ENCODE measurements around the gene PRRT1B. TPM values are rescaled to one million over a fixed set of nuclear protein-coding genes. Genes with fewer than 3 reads are reported as not detected.

Gene PRRT1B
- total and polyA plus RNA-seq, 2 of the 4 experiments (the other 2 are of a cell fraction): not detected

- TF ChIP-seq USF2 (IDR thresholded peaks at IDR 0.05; ENCODE audit: low read depth, low read length): no peak
- peak; percentile 63; the same call in 1 of the 2 replicates for TF ChIP-seq MAZ (IDR thresholded peaks at IDR 0.05; ENCODE audit: borderline replicate concordance, low read depth, low read length)
- no peak for TF ChIP-seq MAFK (IDR thresholded peaks at IDR 0.05; ENCODE audit: low read depth, low read length)
- peak within 1 kb of the TSS; percentile 58; the same call in 1 of the 2 replicates for H3K18ac ChIP-seq (ENCODE audit: low read depth, low read length)
- H3K27me3 ChIP-seq (ENCODE audit: control insufficient read depth, insufficient read depth, low read length): peaks cover 4% of the 10 kb centered on the region
- no peak within 1 kb of the TSS for H2BK20ac ChIP-seq (ENCODE audit: low read depth, low read length)
- H4K8ac ChIP-seq (ENCODE audit: low read depth in 2 of 2, low read length in 2 of 2): peak within 1 kb of the TSS; percentile 99 to 100
- peak within 1 kb of the TSS; percentile 79 for H4K91ac ChIP-seq (ENCODE audit: insufficient read depth, low read depth, low read length)
- CTCF ChIA-PET: no interaction called here
- no peak within 1 kb of the TSS for H2BK15ac ChIP-seq (ENCODE audit: low read depth, low read length)
- H2AK5ac ChIP-seq (ENCODE audit: low read depth, low read length): peak within 1 kb of the TSS; percentile 78
- in situ Hi-C loops (cut with MboI; ENCODE audit: low sequenced_read_pairs): no loop called here
- no peak within 1 kb of the TSS for H3K56ac ChIP-seq (ENCODE audit: extremely low read depth, insufficient read depth, low read length)
- H3K4me3 ChIP-seq (ENCODE audit: insufficient read depth, low read depth, low read length): peak within 1 kb of the TSS; percentile 95
- peaks cover 12 to 20% of the 10 kb centered on the region in 2 experiments for H3K79me1 ChIP-seq (ENCODE audit: low read depth in 1 of 2, low read length in 2 of 2)
- WGBS, 2 experiments (ENCODE audit: extremely low coverage in 2 of 2, insufficient read length in 1 of 2): 16% methylated on average over 52 of the region's 103 CpGs; no CpG with 5 or more reads in 1 of the 2 experiments
- no peaks in the 10 kb centered on the region for H4K20me1 ChIP-seq (ENCODE audit: insufficient read depth, low read length)
- no peak within 1 kb of the TSS for H2BK120ac ChIP-seq (ENCODE audit: low read depth, low read length)
- peak within 1 kb of the TSS; percentile 96 for H3K14ac ChIP-seq (replicated peaks; ENCODE audit: low read depth, low read length)
- ATAC-seq (ENCODE audit: low read depth): peak; percentile 94
- peak within 1 kb of the TSS; percentile 97 for H4K5ac ChIP-seq (ENCODE audit: low read depth, low read length)
- H2BK5ac ChIP-seq (ENCODE audit: low read depth, low read length, poor library complexity, severe bottlenecking): peak within 1 kb of the TSS; percentile 82
- DNase-seq: peak; percentile 62
- H3K9ac ChIP-seq (ENCODE audit: low read depth, low read length): peak within 1 kb of the TSS; percentile 94
- intact Hi-C loops (cut with micrococcal nuclease): loop anchor here (2.0 kb wide), 1 partner anchor 216 kb away; no protein-coding TSS in a partner anchor
- H3K4me1 ChIP-seq (ENCODE audit: control insufficient read depth, insufficient read depth, low read length): peaks cover 8% of the 10 kb centered on the region
- H3K36me3 ChIP-seq (ENCODE audit: control insufficient read depth, insufficient read depth, low read length): peaks cover 25% of the 10 kb centered on the region
- peak within 1 kb of the TSS; percentile 96 for H3K4ac ChIP-seq (ENCODE audit: low read depth, low read length)
- H3K4me2 ChIP-seq (ENCODE audit: low read depth, low read length): peak within 1 kb of the TSS; percentile 98
- no peaks in the 10 kb centered on the region for H3K9me1 ChIP-seq (ENCODE audit: insufficient read depth, low read length)
- no TSS peak for BruUV-seq (replicated peaks)
- H2AK9ac ChIP-seq (replicated peaks; ENCODE audit: low read depth, low read length, poor library complexity): peak within 1 kb of the TSS; percentile 95
- POLR2A ChIA-PET (ENCODE audit: unreplicated experiment): no interaction called here
- H2AFZ ChIP-seq (replicated peaks; ENCODE audit: low read length, poor library complexity): peak within 1 kb of the TSS; percentile 99
- dilution Hi-C loops (cut with HindIII; ENCODE audit: low sequenced_read_pairs, unreplicated experiment): no loop called here
- peak within 1 kb of the TSS; percentile 93 for H3K27ac ChIP-seq (ENCODE audit: insufficient read depth, low read length)
- peak within 1 kb of the TSS; percentile 39; the same call in 1 of the 2 replicates for H3K23ac ChIP-seq (ENCODE audit: low read depth, low read length)
- no peaks in the 10 kb centered on the region for H3K9me3 ChIP-seq (ENCODE audit: control insufficient read depth, insufficient read depth, low read length)
These were observed 14.1 kb upstream of the PRRT1B start, which contains the start of gene UCK1 for GRCh38 chr9:131530920-131531832. UCK1 (minus strand) TSS chr9:131531263; CDS start chr9:131531174, 89 bp downstream.

All from IMR-90 (cell line).